NT2/D1 (cell line): ENCODE results near the gene UBA52.

ENCODE experiments used
- SUZ12 ChIP-seq: IDR thresholded peaks from 2 replicates; pipeline ENCODE4 v1.6.1; 2011; ENCODE audit not compliant: insufficient read length, insufficient read depth; ENCODE audit errors: extremely low read depth
- YY1 ChIP-seq: IDR thresholded peaks from 2 replicates; pipeline ENCODE4 v1.6.1; 2011; ENCODE audit not compliant: insufficient read length, insufficient read depth
- ZNF274 ChIP-seq: IDR thresholded peaks from 2 replicates; pipeline ENCODE4 v1.6.1; 2011; ENCODE audit warnings: mild to moderate bottlenecking, low read depth, low read length

- TF ChIP-seq ZNF274 (no peak), YY1 (no peak), SUZ12 (no peak)
These were observed 12.0 kb upstream of the UBA52 start for GRCh38 chr19:18559685-18560084.
